Measurements from ENCODE around the gene KCTD5. TPM values are rescaled to one million over a fixed set of nuclear protein-coding genes. Genes with fewer than 3 reads are reported as not detected.

KCTD5 gene
- total and polyA plus RNA-seq, 2 of the 8 experiments (the other 6 are each of a cell fraction or from before 2014, with no cell fraction given) = 26.6 to 31.8 TPM

DNA sequence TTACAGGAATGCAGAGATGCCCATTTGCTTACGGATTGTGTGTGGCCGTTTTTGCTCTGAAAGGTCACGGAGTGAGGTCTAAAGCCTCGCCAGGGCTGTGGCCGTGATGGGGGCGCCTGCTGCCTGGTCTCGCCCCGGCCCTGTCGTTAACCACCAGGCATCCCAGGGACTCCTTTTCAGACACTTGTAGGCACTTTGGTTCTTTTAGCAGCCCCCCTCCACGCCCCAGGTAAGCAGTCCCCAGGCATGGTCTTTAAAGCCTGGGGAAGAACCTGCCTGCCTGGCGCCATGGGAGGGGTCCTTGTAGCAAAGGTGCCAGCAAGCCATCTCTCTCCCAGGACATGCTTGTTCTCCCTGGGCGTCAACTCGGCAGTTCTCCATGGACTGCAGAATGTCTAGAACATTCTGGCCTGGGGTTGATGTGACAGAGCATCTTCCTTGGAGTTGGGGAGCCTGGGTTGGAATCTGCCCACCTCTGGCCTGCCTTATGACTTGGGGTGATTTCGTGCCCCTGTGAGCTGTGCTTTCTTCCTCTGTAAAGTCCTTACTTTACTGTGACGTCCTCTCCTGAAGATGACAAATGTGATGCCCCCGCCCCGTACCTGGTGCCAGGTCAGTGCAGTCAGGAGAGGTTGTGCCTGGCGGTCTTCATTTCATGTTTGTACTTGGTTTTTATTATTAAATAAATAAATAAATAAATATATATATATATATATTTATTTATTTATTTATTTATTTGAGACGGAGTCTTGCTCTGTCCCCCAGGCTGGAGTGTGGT lies 5.4 kb downstream of the KCTD5 start:
- no peak for FAIRE-seq
- peaks cover 21% of the 10 kb centered on the region for H3K79me1 ChIP-seq (ENCODE audit: low read depth, low read length)
- peaks cover 0 to 49% of the 10 kb centered on the region in 2 experiments; a peak in 3 of 4 replicates for H3K79me2 ChIP-seq (ENCODE audit: control insufficient read depth in 1 of 2, insufficient read depth in 2 of 2, low read length in 2 of 2)

More for the DNA sequence above, 5.4 kb downstream of the KCTD5 start:
- H3K23me2 ChIP-seq (ENCODE audit: low read depth, low read length) = peaks cover 2% of the 10 kb centered on the region; the same call in 1 of the 2 replicates
- H3K14ac ChIP-seq (ENCODE audit: insufficient read length) = no peak overlapping the region
- ChIA-PET POLR2A (ENCODE audit: partially characterized antibody) (interaction anchor here (1.0 kb wide), 1 partner anchor 91 kb away, joined by 3 read pairs; no protein-coding TSS in a partner anchor), CTCF (ENCODE audit: partially characterized antibody) (no interaction called here)
- H2BK5ac ChIP-seq (ENCODE audit: low read depth, low read length) = no peak overlapping the region
- peaks cover 0 to 2% (median 0%) of the 10 kb centered on the region in 4 experiments; a peak in 2 of 8 replicates for H3K36me3 ChIP-seq (ENCODE audit: control insufficient read depth in 2 of 4, insufficient read depth in 4 of 4, low read length in 3 of 4)
- no peak overlapping the region for H3K56ac ChIP-seq (replicated peaks; ENCODE audit: insufficient read length, low read depth, low read length)
- H4K20me1 ChIP-seq (replicated peaks in 1 of 2; ENCODE audit: control insufficient read depth in 1 of 2, insufficient read depth in 2 of 2, low read length in 2 of 2) = peaks cover 3 to 13% of the 10 kb centered on the region in 2 experiments
- no peak overlapping the region for H3K18ac ChIP-seq (ENCODE audit: extremely low read depth, low read length)
- no peak overlapping the region for H3K4ac ChIP-seq (replicated peaks; ENCODE audit: insufficient read length, low read depth, low read length)
- no peak overlapping the region for H2BK120ac ChIP-seq (replicated peaks; ENCODE audit: low read depth, low read length)
- no peaks in the 10 kb centered on the region for H3K9me3 ChIP-seq (ENCODE audit: insufficient read depth in 2 of 2, low read depth in 1 of 2, low read length in 1 of 2)
- H3K4me3 ChIP-seq (ENCODE audit: extremely low read depth in 1 of 4, insufficient read depth in 2 of 4, low read depth in 3 of 4, low read length in 4 of 4) = no peak overlapping the region
- no peak for TF ChIP-seq HDAC6 (IDR thresholded peaks at IDR 0.05; ENCODE audit: low read depth, low read length)
- no peak for TF ChIP-seq ZNF274 (IDR thresholded peaks at IDR 0.05; ENCODE audit: borderline replicate concordance, extremely low read depth, low read length)
- TF ChIP-seq CTBP2 (IDR thresholded peaks at IDR 0.05; ENCODE audit: borderline replicate concordance, insufficient read depth, insufficient read length, low read length) = no peak
- no peak for TF ChIP-seq SAP30 (IDR thresholded peaks at IDR 0.05; ENCODE audit: insufficient read depth, insufficient replicate concordance, low read length)
- no peak for TF ChIP-seq SRF (IDR thresholded peaks at IDR 0.05; ENCODE audit: low read depth, low read length)
- no peak for TF ChIP-seq GABPA (IDR thresholded peaks at IDR 0.05; ENCODE audit: borderline replicate concordance, insufficient read depth, low read length)
- TF ChIP-seq, protein P1, sequence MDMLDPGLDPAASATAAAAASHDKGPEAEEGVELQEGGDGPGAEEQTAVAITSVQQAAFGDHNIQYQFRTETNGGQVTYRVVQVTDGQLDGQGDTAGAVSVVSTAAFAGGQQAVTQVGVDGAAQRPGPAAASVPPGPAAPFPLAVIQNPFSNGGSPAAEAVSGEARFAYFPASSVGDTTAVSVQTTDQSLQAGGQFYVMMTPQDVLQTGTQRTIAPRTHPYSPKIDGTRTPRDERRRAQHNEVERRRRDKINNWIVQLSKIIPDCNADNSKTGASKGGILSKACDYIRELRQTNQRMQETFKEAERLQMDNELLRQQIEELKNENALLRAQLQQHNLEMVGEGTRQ (IDR thresholded peaks at IDR 0.05; ENCODE audit: low read length) = no peak
- no peak for TF ChIP-seq JUND (IDR thresholded peaks at IDR 0.05; ENCODE audit: low read length)
- no peak for TF ChIP-seq NRF1 (IDR thresholded peaks at IDR 0.05; ENCODE audit: low read depth, low read length)
- TF ChIP-seq CBX8 (IDR thresholded peaks at IDR 0.05; ENCODE audit: borderline replicate concordance, low read depth, low read length) = no peak
- H2AK5ac ChIP-seq (ENCODE audit: low read depth, low read length) = no peak overlapping the region
- whole genome bisulfite sequencing, 2 experiments (ENCODE audit: extremely low coverage in 1 of 2, insufficient coverage in 1 of 2, insufficient read length in 1 of 2, insufficient replicate concordance in 2 of 2, low coverage in 1 of 2, low lambda C conversion rate in 2 of 2, missing lambda C conversion rate in 1 of 2) = 91% methylated on average over 19 of the region's 19 CpGs; no CpG with 5 or more reads in 1 of the 2 experiments
- no peak overlapping the region for H2BK15ac ChIP-seq (ENCODE audit: low read length)
- no peak overlapping the region; a peak in 1 of 7 replicates for H3K9ac ChIP-seq (replicated peaks in 1 of 4; ENCODE audit: extremely low read depth in 1 of 4, low read depth in 3 of 4, low read length in 3 of 4)
- H2BK12ac ChIP-seq (ENCODE audit: low read depth, low read length) = no peak overlapping the region
- no peak overlapping the region for H4K91ac ChIP-seq (replicated peaks; ENCODE audit: insufficient read length, low read length)
- H3K27me3 ChIP-seq (replicated peaks in 1 of 4; ENCODE audit: control insufficient read depth in 3 of 4, extremely low read depth in 1 of 4, insufficient read depth in 3 of 4, low read length in 3 of 4) = no peaks in the 10 kb centered on the region
- no peak overlapping the region for H3K23ac ChIP-seq (ENCODE audit: insufficient read length)
- no peak overlapping the region for H4K5ac ChIP-seq (ENCODE audit: insufficient read length, low read depth, low read length)
- H3K4me1 ChIP-seq (replicated peaks in 1 of 4; ENCODE audit: control insufficient read depth in 3 of 4, insufficient read depth in 4 of 4, low read length in 3 of 4) = peaks cover 0 to 3% (median 0%) of the 10 kb centered on the region in 4 experiments; a peak in 2 of 7 replicates
- no peak overlapping the region for H3K27ac ChIP-seq (ENCODE audit: low read depth, low read length)
- no peak overlapping the region for H2BK20ac ChIP-seq (ENCODE audit: low read length)
- no peak overlapping the region for H2AFZ ChIP-seq (ENCODE audit: low read length)
- H4K8ac ChIP-seq (ENCODE audit: extremely low read depth, insufficient read depth, low read length) = no peak overlapping the region
- H3K4me2 ChIP-seq (ENCODE audit: insufficient read depth in 1 of 2, low read depth in 2 of 2, low read length in 2 of 2) = no peak overlapping the region
- no peak for DNase-seq (ENCODE audit: low read depth in 1 of 2, low spot score in 2 of 2)
